Astrocyte of the cerebellum (primary cell): Measurements from ENCODE around the gene CDV3.

ENCODE experiments used
- DNase-seq: peaks from one replicate; pipeline ENCODE4 v3.0.0-alpha.2; 2011; ENCODE audit warnings: low read depth
- H3K4me3 ChIP-seq: 2 replicates; pipeline ENCODE4 v1.5.1; 2011; ENCODE audit warnings: mild to moderate bottlenecking, low read depth, low read length, moderate library complexity
- CTCF ChIP-seq: IDR thresholded peaks from 2 replicates; pipeline ENCODE4 v1.5.1; 2012; ENCODE audit warnings: low read length, low read depth, moderate library complexity, mild to moderate bottlenecking; ENCODE audit errors: missing control alignments
- in situ Hi-C: cut with HindIII; loops from 2 replicates; pipeline ENCODE4 v1.10.0; 2017; ENCODE audit warnings: low sequenced_read_pairs

Gene CDV3

GRCh38 chr3:133588784-133589465 lies 15.4 kb downstream of the CDV3 start:
- in situ Hi-C loops: no loop called here
- no peak for DNase-seq
- no peak for TF ChIP-seq CTCF

DNA sequence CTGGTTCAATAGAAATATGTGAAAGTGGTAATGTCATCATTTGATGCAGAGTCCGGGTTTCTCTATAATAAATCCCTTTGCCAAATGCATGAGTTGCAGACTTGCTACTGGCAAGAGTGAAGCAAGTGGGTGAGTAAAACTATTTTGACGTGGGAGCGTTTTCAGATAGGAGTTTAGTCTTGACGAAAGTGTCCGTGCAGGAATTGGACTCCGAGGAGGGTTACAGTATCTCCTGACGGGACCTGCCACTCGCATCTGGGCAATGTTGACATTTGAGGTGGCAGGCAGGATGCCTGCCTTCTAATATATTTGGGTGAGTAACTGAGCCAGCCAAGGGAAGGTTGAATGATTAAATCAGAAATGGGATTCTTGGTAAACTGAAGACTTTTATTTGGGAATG lies 16.0 kb downstream of the CDV3 start:
- no peak for TF ChIP-seq CTCF
- in situ Hi-C loops: no loop called here
- DNase-seq: no peak
- H3K4me3 ChIP-seq: no peak overlapping the region

More at GRCh38 chr3:133588784-133589465, 15.4 kb downstream of the CDV3 start:
- no peak overlapping the region for H3K4me3 ChIP-seq

GRCh38 chr3:133591271-133591742 lies 17.8 kb downstream of the CDV3 start:
- no peak for TF ChIP-seq CTCF
- in situ Hi-C loops: no loop called here
- DNase-seq: no peak
- H3K4me3 ChIP-seq: no peak overlapping the region

- TF ChIP-seq CTCF: no peak
- DNase-seq: no peak
- H3K4me3 ChIP-seq: no peak overlapping the region
- in situ Hi-C loops: no loop called here
Measured at GRCh38 chr3:133592843-133593242, 19.4 kb downstream of the CDV3 start.

GRCh38 chr3:133593243-133593642 lies 19.8 kb downstream of the CDV3 start:
- TF ChIP-seq CTCF: no peak
- H3K4me3 ChIP-seq: no peak overlapping the region
- in situ Hi-C loops: no loop called here
- no peak for DNase-seq

GRCh38 chr3:133595341-133595740 lies 21.9 kb downstream of the CDV3 start:
- in situ Hi-C loops: no loop called here
- no peak for TF ChIP-seq CTCF
- no peak overlapping the region for H3K4me3 ChIP-seq
- no peak for DNase-seq
